ENCODE results near the gene SIPA1L2.

The SIPA1L2 gene

GRCh38 chr1:232589111-232589811 lies 40.7 kb downstream of the SIPA1L2 start:
- DNase-seq (ENCODE audit: low read depth): no peak

GRCh38 chr1:232587141-232588008 lies 42.6 kb downstream of the SIPA1L2 start:
- DNase-seq (ENCODE audit: low read depth): no peak

GRCh38 chr1:232586679-232587078 lies 43.3 kb downstream of the SIPA1L2 start:
- DNase-seq (ENCODE audit: low read depth): no peak

GRCh38 chr1:232585486-232585885 lies 44.4 kb downstream of the SIPA1L2 start:
- DNase-seq (ENCODE audit: low read depth): no peak

- DNase-seq (ENCODE audit: low read depth): no peak
Measured at GRCh38 chr1:232581932-232582331, 48.0 kb downstream of the SIPA1L2 start.

Measured in activated gamma-delta T cell treated with anti-CD3 and anti-CD28 coated beads, Interleukin-2, amount 50 U/mL, for 16 hours (primary cell).